CD4-positive, CD25-positive, alpha-beta regulatory T cell (primary cell): ENCODE data around the gene TNS1. TPM values are rescaled to one million over a fixed set of nuclear protein-coding genes. Genes with fewer than 3 reads are reported as not detected.

Source experiments
- ATAC-seq, 2 donors: fragments of 150-1000 bp; cut with Tn5 transposase; one replicate each; pipeline ENCODE4 v1.10.0; 2021; ENCODE audit warnings: low read depth in 2 of 2, moderate number of reproducible peaks in 2 of 2, moderate library complexity in 1 of 2
- DNase-seq, 3 donors: peaks; one replicate each; pipeline versions ENCODE4 v3.0.0 to v3.0.0-alpha.2; 2012 to 2022; ENCODE audit warnings: mixed read lengths in 1 of 3
- H3K27ac ChIP-seq: one replicate; pipeline ENCODE4 v1.7.0; 2013; ENCODE audit warnings: mild to moderate bottlenecking, low read length; ENCODE audit not compliant: insufficient read depth, poor library complexity, severe bottlenecking
- H3K27me3 ChIP-seq: one replicate; pipeline ENCODE4 v1.7.0; 2013; ENCODE audit warnings: low read length; ENCODE audit not compliant: control insufficient read depth, insufficient read depth
- H3K36me3 ChIP-seq: one replicate; pipeline ENCODE4 v1.7.0; 2013; ENCODE audit warnings: mild to moderate bottlenecking, low read length, moderate library complexity; ENCODE audit not compliant: control insufficient read depth, insufficient read depth
- H3K4me1 ChIP-seq: 2 replicates; pipeline ENCODE4 v1.7.0; 2013; ENCODE audit warnings: mild to moderate bottlenecking, low read length; ENCODE audit not compliant: insufficient read depth, control insufficient read depth, poor library complexity, severe bottlenecking
- H3K4me3 ChIP-seq: one replicate; pipeline ENCODE4 v1.7.0; 2013; ENCODE audit warnings: low read depth, mild to moderate bottlenecking, low read length, moderate library complexity
- H3K9me3 ChIP-seq, 2 experiments: 1 replicate in 1 of 2; 2 replicates in 1 of 2; pipeline ENCODE4 v1.7.0; 2013; ENCODE audit warnings: low read length in 2 of 2, mild to moderate bottlenecking in 1 of 2, moderate library complexity in 1 of 2; ENCODE audit not compliant: control insufficient read depth in 2 of 2
- H3K27ac Mint-ChIP-seq, 3 donors: one replicate each; pipeline ENCODE4 v1.8.0; 2020 to 2022; ENCODE audit warnings: mild to moderate bottlenecking in 3 of 3, mixed read lengths in 3 of 3, moderate library complexity in 2 of 3
- H3K27me3 Mint-ChIP-seq: one replicate; pipeline ENCODE4 v1.8.0; 2022; ENCODE audit warnings: mild to moderate bottlenecking, mixed read lengths
- H3K36me3 Mint-ChIP-seq: one replicate; pipeline ENCODE4 v1.8.0; 2020; ENCODE audit warnings: mixed read lengths
- H3K4me1 Mint-ChIP-seq, 4 donors: one replicate each; pipeline ENCODE4 v1.8.0; 2020 to 2022; ENCODE audit warnings: mixed read lengths in 4 of 4, mild to moderate bottlenecking in 1 of 4
- H3K4me3 Mint-ChIP-seq, 4 donors: one replicate each; pipeline ENCODE4 v1.8.0; 2020 to 2022; ENCODE audit warnings: mild to moderate bottlenecking in 4 of 4, mixed read lengths in 4 of 4, moderate library complexity in 3 of 4
- H3K9me3 Mint-ChIP-seq, 7 donors: one replicate each; pipeline ENCODE4 v1.8.0; 2020 to 2022; ENCODE audit warnings: mixed read lengths in 7 of 7, mild to moderate bottlenecking in 3 of 7, moderate library complexity in 2 of 7
- polyA plus RNA-seq, 4 donors: library from polyadenylated mRNA; unstranded; fragments of 300-500 nt; fragmentation: Illumina TruSeq; gene quantifications; one replicate each; pipeline ENCODE4 v1.2.3, GENCODE V29; 2021
- total RNA-seq: library from RNA; stranded (reverse); gene quantifications from one replicate; pipeline ENCODE4 v1.2.3, GENCODE V29; 2022

Gene TNS1
- total and polyA plus RNA-seq, 5 donors from 2014 or later = 0.49 TPM; not detected in 4

- Histone ChIP-seq H3K9me3 (no peaks in the 10 kb centered on the region), H3K27ac (no peak overlapping the region), H3K27me3 (no peaks in the 10 kb centered on the region), H3K4me3 (no peak overlapping the region), H3K36me3 (no peaks in the 10 kb centered on the region), H3K4me1 (no peaks in the 10 kb centered on the region)
- Mint-ChIP-seq H3K4me1 (no peaks in the 10 kb centered on the region), H3K27ac (no peak overlapping the region), H3K9me3 (peaks cover 0 to 2% (median 0%) of the 10 kb centered on the region in 7 donors), H3K36me3 (no peaks in the 10 kb centered on the region), H3K4me3 (no peak overlapping the region), H3K27me3 (no peaks in the 10 kb centered on the region)
- ATAC-seq (no peak), DNase-seq (no peak)
Measured at GRCh38 chr2:217868265-217868892, 134.4 kb downstream of the TNS1 start.

GRCh38 chr2:217866457-217866856 is 136.3 kb downstream of the TNS1 start:
- ATAC-seq = no peak
- no peaks in the 10 kb centered on the region for H3K36me3 Mint-ChIP-seq
- Histone ChIP-seq H3K36me3 (no peaks in the 10 kb centered on the region), H3K9me3 (no peaks in the 10 kb centered on the region), H3K4me1 (no peaks in the 10 kb centered on the region), H3K27ac (no peak overlapping the region), H3K4me3 (no peak overlapping the region), H3K27me3 (no peaks in the 10 kb centered on the region)
- no peaks in the 10 kb centered on the region for H3K27me3 Mint-ChIP-seq
- H3K9me3 Mint-ChIP-seq = peaks cover 0 to 2% (median 0%) of the 10 kb centered on the region in 7 donors
- no peaks in the 10 kb centered on the region for H3K4me1 Mint-ChIP-seq
- no peak for DNase-seq
- no peak overlapping the region for H3K4me3 Mint-ChIP-seq
- H3K27ac Mint-ChIP-seq = no peak overlapping the region

- Mint-ChIP-seq H3K36me3 (no peaks in the 10 kb centered on the region), H3K9me3 (peaks cover 0 to 2% (median 0%) of the 10 kb centered on the region in 7 donors), H3K27ac (no peak overlapping the region), H3K27me3 (no peaks in the 10 kb centered on the region), H3K4me1 (no peaks in the 10 kb centered on the region), H3K4me3 (no peak overlapping the region)
- H3K27me3 ChIP-seq = no peaks in the 10 kb centered on the region
- H3K36me3 ChIP-seq = no peaks in the 10 kb centered on the region
- H3K4me1 ChIP-seq = no peaks in the 10 kb centered on the region
- peak; percentile 28 to 45 for ATAC-seq
- no peak overlapping the region for H3K4me3 ChIP-seq
- no peak for DNase-seq
- H3K9me3 ChIP-seq = no peaks in the 10 kb centered on the region
- no peak overlapping the region for H3K27ac ChIP-seq
Measured at GRCh38 chr2:217864963-217865772, 137.6 kb downstream of the TNS1 start.

GRCh38 chr2:217863883-217864282 is 138.9 kb downstream of the TNS1 start:
- Histone ChIP-seq H3K4me3 (no peak overlapping the region), H3K27ac (no peak overlapping the region), H3K36me3 (no peaks in the 10 kb centered on the region), H3K27me3 (no peaks in the 10 kb centered on the region), H3K4me1 (no peaks in the 10 kb centered on the region), H3K9me3 (no peaks in the 10 kb centered on the region)
- Mint-ChIP-seq H3K27ac (no peak overlapping the region), H3K27me3 (no peaks in the 10 kb centered on the region), H3K9me3 (no peaks in the 10 kb centered on the region), H3K4me3 (no peak overlapping the region), H3K4me1 (no peaks in the 10 kb centered on the region), H3K36me3 (no peaks in the 10 kb centered on the region)
- DNase-seq (no peak), ATAC-seq (no peak)

GRCh38 chr2:217861334-217861877 is 141.4 kb downstream of the TNS1 start:
- no peaks in the 10 kb centered on the region for H3K9me3 ChIP-seq
- H3K4me3 Mint-ChIP-seq = no peak overlapping the region
- ATAC-seq (no peak), DNase-seq (no peak)
- H3K27me3 Mint-ChIP-seq = no peaks in the 10 kb centered on the region
- H3K27me3 ChIP-seq = no peaks in the 10 kb centered on the region
- H3K4me3 ChIP-seq = no peak overlapping the region
- H3K4me1 Mint-ChIP-seq = no peaks in the 10 kb centered on the region
- H3K36me3 Mint-ChIP-seq = no peaks in the 10 kb centered on the region
- no peaks in the 10 kb centered on the region for H3K4me1 ChIP-seq
- H3K36me3 ChIP-seq = no peaks in the 10 kb centered on the region
- H3K9me3 Mint-ChIP-seq = no peaks in the 10 kb centered on the region
- H3K27ac Mint-ChIP-seq = no peak overlapping the region
- H3K27ac ChIP-seq = no peak overlapping the region

GRCh38 chr2:217859926-217860325 is 142.9 kb downstream of the TNS1 start:
- H3K4me1 ChIP-seq = no peaks in the 10 kb centered on the region
- Mint-ChIP-seq H3K4me1 (no peaks in the 10 kb centered on the region), H3K36me3 (no peaks in the 10 kb centered on the region), H3K4me3 (no peak overlapping the region), H3K27me3 (no peaks in the 10 kb centered on the region), H3K9me3 (no peaks in the 10 kb centered on the region), H3K27ac (no peak overlapping the region)
- no peak overlapping the region for H3K4me3 ChIP-seq
- no peak overlapping the region for H3K27ac ChIP-seq
- no peak for ATAC-seq
- no peaks in the 10 kb centered on the region for H3K9me3 ChIP-seq
- no peak for DNase-seq
- H3K27me3 ChIP-seq = no peaks in the 10 kb centered on the region
- no peaks in the 10 kb centered on the region for H3K36me3 ChIP-seq

GRCh38 chr2:217858519-217859491 is 144.0 kb downstream of the TNS1 start:
- Mint-ChIP-seq H3K4me1 (no peaks in the 10 kb centered on the region), H3K36me3 (no peaks in the 10 kb centered on the region), H3K4me3 (no peak overlapping the region), H3K9me3 (no peaks in the 10 kb centered on the region), H3K27ac (no peak overlapping the region), H3K27me3 (no peaks in the 10 kb centered on the region)
- DNase-seq (no peak), ATAC-seq (no peak)
- H3K4me3 ChIP-seq = no peak overlapping the region
- H3K9me3 ChIP-seq = no peaks in the 10 kb centered on the region
- no peaks in the 10 kb centered on the region for H3K36me3 ChIP-seq
- no peak overlapping the region for H3K27ac ChIP-seq
- H3K4me1 ChIP-seq = no peaks in the 10 kb centered on the region
- no peaks in the 10 kb centered on the region for H3K27me3 ChIP-seq
